ENCODE measurements around the gene CHCHD2.
"Not testable (repeated sequence)": the region's sequence is repeated elsewhere in the genome, so short reads cannot be mapped to it uniquely, and the experiment has no call there.

CHCHD2 gene, protein sequence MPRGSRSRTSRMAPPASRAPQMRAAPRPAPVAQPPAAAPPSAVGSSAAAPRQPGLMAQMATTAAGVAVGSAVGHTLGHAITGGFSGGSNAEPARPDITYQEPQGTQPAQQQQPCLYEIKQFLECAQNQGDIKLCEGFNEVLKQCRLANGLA

DNA sequence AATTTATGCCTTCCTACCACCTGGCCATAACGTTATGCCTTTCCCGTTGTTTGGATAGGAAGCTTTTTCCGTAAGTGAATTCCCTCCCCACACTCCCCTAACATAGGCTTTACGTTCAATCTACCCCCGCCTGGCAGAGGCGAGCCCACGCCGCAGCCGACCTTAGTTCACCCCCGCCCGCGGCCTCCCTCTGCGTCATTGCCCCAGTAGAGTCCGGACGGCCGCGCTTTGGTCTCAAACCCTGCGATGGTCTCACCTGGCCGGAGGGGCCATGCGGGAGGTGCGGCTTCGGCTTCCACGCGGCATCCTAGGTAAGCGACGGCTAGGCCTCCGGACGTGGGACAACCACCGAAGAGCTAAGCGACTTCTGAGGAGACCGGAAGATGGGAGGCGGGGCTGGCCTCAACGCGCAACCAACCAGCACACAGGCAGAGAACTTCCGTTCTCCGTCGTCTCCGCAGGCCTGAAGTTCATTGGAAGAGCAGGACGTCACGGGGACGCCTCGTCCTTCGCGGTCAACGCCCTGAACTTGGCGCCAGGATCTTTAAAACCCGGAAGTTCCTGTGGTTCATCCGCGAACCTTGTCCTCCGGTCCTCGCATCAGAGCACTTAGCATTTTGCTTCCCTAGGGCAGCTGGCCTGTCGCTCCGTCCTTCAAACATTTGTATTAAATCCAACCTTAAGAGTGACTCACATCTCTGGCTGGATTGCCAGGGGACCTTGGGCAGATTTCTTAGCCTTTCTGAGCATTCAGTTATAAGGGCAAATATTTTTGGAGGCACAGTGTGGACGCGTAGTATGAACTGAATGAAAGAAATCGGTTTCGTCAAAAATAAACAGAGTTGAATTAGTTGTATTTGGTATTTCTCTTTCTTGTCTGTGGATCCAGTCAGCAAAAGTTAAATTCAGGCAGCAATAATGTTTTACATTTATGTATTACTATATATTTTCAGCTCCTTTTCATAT, at the start of gene CHCHD2:
CHCHD2 (minus strand) TSS at position 369 of the 966 bp plus-strand sequence; CDS start at position 306, 63 bp downstream.
- DNase-seq (ENCODE audit: low spot score) = peak; percentile 99

DNA sequence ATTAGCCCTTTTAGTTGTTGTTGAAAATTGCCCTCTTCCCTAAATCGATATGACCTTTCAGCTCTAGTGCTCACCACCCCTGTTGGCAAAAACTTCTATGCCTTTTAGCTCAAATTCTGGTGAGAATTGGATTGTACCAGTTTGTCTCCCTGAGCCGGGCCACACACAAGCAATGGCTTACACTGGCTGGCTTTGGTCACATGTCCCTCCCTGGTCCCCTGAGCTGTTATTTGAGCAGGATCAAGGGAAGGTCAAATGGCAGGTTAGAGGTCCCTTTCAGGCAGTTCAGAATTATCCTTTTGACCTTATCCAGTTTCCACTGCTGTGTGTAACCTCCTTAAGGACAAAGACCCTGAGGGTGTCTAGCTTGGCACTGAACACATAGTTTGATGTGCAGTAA, 24.8 kb upstream of the CHCHD2 start:
- DNase-seq (ENCODE audit: low spot score) = not testable (repeated sequence)

DNA sequence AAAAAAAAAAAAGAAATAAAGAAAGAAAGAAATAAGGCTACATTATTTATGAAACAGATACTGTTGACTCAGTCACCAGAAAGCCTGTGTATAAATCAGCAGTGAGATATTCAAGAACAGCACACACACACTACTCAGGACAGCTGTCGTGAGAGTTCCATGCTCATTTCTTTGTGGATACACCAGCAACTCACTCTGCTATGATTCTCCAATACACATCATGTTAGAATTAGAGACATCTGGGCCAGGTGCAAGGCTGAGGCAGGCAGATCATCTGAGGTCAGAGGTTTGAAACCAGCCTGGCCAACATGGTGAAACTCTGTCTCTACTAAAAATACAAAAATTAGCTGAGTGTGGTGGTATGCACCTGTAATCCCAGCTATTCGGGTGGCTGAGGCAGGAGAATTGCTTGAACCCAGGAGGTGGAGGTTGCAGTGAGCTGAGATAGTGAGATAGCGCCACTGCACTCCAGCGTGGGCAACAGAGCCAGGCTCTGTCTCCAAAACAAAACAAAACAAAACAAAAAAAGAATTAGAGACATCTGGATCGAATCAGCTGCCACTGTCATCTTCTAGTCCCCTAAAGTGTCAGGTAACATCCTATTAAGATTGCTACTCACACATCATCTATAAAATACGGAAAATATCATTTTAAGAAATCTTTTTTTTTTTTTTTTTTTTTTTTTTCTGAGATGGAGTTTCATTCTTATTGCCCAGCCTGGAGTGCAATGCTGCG, 21.1 kb upstream of the CHCHD2 start:
- DNase-seq (ENCODE audit: low spot score) = no peak

DNA sequence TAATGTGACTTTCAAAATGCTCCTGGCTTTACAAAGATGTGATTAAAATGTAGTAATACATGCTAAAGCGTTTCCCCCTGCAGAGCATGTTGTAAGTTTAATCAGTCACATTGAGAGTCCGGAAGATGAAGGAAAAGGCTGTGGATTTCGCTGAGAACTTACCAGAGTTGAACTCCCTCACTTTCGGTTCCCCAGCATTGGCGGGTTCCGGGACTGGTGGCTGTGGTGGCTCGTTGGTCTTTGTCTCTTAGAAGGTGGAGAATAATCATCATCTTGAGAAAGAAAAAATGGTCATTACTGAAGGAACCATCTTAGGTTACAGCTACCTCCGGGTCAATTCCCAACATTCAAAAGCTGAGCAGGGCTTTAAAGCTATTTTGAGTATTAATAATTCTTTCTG, 19.6 kb upstream of the CHCHD2 start:
- DNase-seq (ENCODE audit: low spot score) = no peak

DNA sequence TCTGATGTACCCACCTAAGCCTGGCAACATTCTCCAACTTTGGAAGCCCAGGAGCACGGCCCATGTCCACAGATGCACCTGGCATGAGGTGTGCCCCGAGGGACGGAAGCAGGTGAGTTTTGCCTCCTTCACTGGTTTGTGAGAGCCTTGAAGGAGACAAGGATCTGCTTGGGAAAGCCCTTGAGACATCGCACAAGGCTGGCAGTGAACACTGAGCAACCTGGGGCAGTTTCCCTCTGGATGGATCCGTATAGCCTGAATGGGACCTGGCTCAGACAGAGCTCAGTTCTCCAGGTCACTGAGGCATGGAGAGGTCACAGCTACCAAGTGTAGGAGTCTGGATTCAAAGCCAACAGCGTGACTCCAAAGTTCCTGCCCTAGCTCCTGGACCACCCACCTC, 18.7 kb upstream of the CHCHD2 start:
- DNase-seq (ENCODE audit: low spot score) = no peak

DNA sequence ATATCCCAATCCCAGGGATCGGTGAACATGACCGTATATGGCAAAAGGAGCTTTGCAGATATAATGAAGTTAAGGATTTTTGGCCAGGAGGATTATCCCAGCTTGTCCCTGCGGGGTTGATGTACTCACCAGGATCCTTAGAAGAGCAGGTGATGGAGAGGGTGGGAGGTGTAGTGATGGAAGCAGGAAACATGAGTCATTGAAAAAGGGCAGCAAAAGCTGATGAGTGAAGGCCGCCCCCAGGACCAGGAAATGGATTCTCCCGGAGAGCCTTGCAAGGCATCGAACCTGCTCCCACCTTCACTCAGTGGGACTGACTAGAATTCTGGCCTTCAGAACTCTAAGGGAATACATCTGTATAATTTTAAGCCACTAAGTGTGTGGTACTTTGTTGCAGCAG, 15.2 kb upstream of the CHCHD2 start:
- DNase-seq (ENCODE audit: low spot score) = peak; percentile 25

DNA sequence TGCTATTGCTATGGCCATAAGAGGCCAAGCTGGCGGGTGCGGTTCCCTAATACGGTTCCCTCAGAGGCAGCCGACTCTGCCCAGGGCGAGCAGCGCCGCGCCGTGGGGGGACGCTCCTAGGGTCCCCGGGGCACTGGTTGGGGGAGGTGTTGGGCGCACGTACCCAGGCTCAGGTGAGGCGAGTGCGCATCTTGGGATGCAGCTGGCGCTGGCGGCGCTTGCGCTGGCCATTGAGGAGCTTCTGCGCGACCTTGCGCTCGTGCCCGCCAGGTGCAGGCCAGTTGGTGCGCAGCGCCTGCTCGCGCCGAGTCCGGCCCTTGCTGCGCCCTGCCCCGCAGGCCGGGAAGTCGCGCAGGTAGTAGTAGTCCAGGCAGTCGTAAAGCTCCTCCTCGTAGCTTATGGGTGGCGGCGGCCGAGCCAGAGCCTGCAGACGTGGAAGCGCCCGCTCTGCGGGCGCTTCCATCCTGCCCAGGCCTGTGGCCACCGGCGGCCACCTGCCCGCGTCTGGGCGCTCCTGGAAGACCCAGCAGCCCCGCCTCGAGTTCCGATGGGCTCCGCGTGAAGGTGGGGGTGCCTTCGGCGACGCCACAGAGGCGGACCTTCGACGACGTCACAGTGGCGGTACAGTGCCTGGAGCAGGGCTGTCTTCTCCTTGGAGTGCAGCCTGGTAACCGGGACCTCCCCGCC, 9.7 kb upstream of the CHCHD2 start, which contains the start of gene NUPR2:
NUPR2 (minus strand) TSS at position 566 of the 687 bp plus-strand sequence; CDS start at position 463, 103 bp downstream.
- DNase-seq (ENCODE audit: low spot score) = peak; percentile 52

DNA sequence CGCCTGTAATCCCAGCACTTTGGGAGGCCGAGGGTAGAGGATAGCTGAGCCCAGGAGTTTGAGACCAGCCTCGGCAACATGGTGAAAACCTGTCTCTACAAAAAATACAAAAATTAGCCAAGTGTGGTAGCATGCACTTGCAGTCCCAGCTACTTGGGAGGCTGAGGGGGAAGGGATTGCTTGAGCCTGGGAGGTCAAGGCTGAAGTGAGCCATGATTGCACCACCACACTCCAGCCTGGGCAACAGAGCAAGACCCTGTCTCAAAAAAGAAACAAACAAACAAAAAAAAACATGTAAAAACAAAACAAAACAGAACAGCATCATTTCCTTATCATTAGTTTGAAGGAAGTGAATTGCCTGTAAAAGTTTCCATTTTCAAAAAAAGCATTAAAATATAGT, 6.0 kb upstream of the CHCHD2 start:
- not testable (repeated sequence) for DNase-seq (ENCODE audit: low spot score)

DNA sequence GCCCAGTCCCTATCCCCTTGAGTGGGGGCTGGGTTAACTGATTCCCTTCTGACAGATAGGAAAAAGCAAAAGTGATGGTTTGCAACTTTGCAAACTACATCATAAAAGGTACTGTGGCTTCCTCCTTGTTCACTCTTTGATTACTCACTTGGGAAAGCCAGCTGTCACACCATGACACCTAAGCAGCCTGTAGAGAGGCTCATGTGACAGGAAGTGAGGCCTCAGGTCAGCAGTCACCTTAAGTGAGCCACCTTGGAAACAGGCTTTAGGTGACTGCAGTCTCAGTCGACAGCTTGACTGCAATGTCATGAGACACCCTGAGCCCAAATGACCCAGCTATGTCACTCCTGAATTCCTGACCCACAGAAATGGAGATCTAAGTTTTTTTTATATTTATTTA, 4.3 kb upstream of the CHCHD2 start:
- peak; percentile 73 for DNase-seq (ENCODE audit: low spot score)

DNA sequence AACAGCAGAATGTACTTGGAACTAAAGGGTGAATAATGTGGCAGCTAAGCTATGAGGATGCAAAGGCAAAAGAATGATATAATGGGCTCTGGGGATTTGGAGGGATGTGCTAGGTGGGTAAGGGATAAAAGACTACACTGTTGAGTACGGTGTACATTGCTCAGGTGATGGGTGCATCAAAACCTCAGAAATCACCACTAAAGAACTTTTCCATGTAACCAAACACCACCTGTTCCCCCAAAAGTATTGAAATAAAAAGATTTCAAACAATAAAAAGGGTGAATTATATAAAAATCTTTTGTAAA, 1.6 kb upstream of the CHCHD2 start:
- no peak for DNase-seq (ENCODE audit: low spot score)

DNA sequence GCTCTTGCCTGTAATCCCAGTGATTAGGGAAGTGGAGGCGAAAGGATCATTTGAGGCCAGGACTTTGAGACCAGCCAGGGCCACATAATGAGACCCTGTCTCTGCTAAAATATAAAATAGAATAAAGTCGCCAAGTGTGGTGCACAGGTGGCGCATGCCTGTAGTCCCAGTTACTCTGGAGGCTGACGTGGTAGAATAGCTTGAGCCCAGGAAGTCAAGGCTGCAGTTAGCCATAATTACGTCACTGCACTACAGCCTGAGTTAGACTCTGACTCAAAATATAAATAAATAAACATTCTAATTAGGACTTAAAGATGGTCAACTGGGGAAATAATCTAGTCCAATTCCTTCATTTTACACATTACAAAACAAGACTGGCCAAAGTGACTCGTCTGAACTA, 768 bp downstream of the CHCHD2 start:
- DNase-seq (ENCODE audit: low spot score) = peak; percentile 78

DNA sequence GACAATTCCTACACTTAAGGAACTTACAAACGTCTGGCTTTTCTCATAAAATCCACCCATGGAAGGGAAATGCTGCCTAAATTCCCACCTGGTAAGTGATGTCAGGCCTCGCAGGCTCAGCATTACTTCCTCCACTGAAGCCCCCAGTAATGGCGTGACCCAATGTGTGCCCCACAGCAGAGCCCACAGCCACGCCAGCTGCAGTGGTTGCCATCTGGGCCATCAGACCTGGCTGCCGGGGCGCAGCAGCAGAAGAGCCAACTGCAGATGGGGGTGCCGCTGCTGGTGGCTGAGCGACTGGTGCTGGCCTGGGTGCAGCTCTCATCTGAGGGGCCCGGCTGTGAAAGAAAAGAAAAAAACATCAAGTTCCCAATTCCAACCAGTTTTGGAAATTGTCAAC, 2.1 kb downstream of the CHCHD2 start:
- DNase-seq (ENCODE audit: low spot score) = not testable (repeated sequence)

DNA sequence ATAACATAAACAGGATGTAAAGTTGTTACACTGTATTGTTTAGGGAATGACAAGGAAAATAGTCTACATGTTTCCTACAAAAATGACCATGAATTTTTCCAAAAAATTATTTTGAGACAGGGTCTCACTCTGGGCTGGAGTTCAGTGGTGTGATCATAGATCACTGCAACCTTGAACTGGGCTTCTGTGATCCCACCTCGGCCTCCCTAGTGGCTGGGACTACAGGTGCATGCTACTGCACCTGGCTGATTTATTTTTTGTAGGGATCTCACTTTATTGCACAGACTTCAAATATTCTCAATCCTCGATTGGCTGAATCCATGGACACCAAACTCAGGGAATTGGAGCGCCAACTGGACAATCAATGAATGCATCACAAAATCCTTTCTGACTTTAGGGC, 6.6 kb downstream of the CHCHD2 start:
- DNase-seq (ENCODE audit: low spot score) = no peak

DNA sequence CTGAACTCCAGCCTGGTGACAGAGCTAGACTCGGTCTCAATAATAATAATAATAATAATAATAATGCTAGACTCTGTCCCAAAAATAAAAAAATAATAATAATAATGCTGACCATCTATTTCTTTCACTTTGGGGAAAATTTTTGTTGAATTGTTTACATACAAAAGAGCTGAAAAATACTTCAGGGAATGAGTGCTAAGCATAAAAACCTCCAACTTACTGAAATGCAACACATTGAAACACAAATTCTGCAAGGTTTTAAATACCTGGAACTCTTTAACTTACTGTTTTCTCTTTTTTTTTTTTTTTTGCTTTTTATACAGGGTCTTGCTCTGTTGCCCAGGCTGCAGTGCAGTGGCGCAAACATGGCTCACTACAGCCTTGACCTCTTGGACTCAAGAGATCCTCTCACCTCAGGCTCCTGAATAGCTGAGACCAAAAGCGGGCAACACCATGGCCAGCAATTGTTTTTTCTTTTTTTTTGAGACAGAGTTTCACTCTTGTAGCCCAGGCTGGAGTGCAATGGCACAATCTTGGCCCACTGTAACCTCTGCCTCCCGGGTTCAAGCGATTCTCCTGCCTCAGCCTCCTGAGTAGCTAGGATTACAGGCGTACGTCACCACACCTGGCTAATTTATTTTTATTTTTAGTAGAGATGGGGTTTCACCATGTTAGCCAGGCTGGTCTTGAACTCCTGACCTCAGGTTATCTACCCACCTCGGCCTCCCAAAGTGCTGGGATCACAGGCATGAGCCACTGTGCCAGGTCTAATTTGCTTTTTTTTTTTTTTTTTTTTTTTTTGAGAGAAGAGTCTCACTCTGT, 7.9 kb downstream of the CHCHD2 start:
- DNase-seq (ENCODE audit: low spot score) = not testable (repeated sequence)

DNA sequence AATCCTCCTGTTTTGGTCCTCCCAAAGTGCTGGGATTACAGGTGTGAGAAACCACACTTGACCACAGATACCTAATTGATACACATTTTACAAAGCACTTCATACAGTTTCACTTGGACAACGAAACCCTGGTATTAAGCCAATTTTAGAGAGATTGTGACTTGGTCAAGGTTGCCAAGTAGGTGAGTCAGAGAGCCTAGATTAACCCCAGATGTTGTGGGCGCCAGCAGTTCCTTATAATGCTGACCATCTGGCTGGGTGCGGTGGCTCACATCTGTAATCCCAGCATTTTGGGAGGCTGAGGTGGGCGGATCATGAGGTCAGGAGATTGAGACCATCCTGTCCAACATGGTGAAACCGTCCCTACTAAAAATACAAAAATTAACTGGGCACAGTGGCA, 8.6 kb downstream of the CHCHD2 start:
- peak; percentile 31 for DNase-seq (ENCODE audit: low spot score)

DNA sequence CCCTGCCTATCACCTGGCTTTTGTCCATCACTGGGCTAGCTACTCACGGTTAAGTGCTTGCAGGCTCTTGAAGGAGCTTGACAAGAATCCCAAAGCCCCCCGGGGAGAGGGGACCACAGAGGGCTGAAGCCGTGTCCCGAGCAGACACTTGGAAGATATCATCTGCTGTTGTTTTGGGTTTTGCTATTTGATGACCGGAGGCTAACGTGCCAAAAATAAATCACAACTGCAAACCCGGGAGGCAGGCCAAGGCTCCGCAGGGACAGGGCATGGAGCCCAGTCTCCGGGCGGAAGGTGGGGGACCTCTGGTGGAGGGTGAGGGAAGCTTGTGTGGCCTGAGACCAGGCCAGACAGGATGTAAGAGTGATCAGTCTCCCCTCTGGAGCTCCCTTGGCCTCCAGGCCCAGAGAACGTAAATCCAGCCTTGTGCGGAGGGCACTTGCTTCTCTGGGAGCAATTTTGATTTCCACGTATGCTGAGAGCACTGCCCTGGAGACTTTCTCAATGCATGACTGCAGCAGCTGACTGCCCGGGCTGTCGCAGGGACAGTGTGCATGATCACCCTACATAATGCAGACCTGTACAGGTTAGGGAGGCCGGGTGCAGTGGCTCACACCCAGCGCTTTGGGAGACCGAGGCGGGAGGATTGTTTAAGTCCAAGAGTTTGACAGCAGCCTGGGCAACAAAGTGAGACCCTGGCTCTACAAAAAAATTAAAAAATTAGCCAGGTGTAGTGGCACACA, 13.3 kb downstream of the CHCHD2 start, which contains the start of gene PHKG1:
PHKG1 (minus strand) TSS at position 164 of the 743 bp plus-strand sequence. CDS start 4,011 bp downstream, outside the sequence.
- DNase-seq (ENCODE audit: low spot score) = peak; percentile 65

DNA sequence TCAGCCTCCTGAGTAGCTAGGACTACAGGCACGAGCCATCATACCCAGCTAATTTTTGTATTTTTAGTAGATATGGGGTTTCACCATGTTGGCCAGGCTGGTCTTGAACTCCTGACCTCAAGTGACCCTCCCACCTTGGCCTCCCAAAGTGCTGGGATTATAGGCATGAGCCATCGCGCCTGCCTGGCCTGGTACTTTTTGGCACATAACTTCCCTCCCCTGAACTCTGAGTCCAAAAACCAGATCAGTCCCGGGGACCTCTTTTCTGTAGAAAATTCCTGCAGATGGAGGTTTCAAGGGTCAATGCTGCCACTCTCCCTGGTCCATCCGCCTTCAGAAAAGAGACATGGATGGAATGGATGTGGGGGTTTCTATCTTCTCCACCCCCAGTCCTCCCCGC, 13.9 kb downstream of the CHCHD2 start:
- not testable (repeated sequence) for DNase-seq (ENCODE audit: low spot score)

DNA sequence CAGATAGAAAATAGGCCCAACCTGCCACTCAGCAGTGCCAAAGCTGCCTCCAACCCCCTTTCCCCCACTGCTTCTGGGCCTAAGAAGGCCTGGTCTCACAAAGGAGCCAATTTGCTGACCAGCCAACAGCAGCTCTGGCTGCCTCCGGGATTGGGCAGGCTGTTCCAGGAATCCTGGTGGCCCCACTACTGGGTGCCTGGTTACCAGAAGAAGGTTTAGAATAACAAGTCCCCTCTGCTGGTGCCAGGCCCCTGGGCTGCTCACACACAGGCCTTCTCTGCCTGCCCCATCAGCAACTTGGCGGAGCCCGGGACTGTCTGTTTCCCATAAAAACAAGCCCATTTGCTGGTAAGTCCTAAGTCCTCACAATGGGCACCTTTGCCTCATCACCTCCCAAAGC, 14.7 kb downstream of the CHCHD2 start:
- DNase-seq (ENCODE audit: low spot score) = no peak

DNA sequence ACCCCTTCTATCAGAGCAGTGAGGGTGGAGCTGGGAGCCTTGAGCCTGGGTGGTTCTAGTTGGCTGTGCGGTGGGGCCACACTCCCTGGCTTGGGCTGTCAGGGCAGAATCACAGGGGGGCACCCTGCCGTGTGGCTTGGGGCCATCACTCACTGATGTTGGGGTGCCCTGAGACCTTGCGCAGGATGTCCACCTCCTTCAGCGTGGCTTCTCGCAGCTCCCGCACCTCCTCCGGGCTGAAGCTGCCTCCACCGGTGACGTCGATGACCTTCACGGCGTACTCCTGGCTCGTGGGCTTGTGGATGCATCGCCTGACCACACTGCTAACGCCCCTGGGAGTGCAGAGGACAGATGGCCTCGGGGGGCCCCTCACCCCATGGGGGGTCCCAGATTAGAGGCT, 18.8 kb downstream of the CHCHD2 start:
- no peak for DNase-seq (ENCODE audit: low spot score)

DNA sequence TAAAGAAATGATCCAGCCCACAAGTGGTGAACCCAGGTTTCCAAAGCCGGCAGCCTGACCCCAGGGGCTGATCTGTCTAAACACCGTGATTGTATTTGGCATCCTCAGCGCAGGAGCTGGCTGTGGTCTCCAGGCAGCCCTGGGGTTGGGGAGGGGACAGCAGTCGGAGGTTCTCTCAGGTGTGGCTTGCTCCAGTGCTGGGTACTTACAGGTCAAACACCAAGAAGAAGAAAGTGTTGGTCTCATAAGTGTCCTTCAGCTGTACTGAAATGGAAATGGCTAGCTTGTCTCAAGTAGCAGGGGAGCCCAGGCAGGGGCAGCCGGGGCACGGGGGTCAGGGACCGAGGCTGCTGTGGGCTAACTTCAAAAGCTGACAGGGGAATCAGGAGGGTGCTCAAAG, 19.5 kb downstream of the CHCHD2 start:
- DNase-seq (ENCODE audit: low spot score) = no peak
